HEK293 (cell line): Measurements from ENCODE around the gene FUT1.
A peak's percentile ranks its signal among the peaks of the same experiment; 100 is the strongest.

ENCODE experiments used
- BCL11A ChIP-seq: fragments of 450-650 bp; formaldehyde crosslinking; IDR thresholded peaks from 2 replicates; pipeline ENCODE4 v1.5.1; 2016; ENCODE audit warnings: low read depth, missing biosample characterization, missing genetic modification characterization
- GLIS1 ChIP-seq: fragments of 450-650 bp; formaldehyde crosslinking; IDR thresholded peaks from 2 replicates; pipeline ENCODE4 v1.5.1; 2016; ENCODE audit warnings: missing biosample characterization, missing genetic modification characterization
- KLF16 ChIP-seq: fragments of 450-650 bp; formaldehyde crosslinking; IDR thresholded peaks from 2 replicates; pipeline ENCODE4 v1.5.1; 2017; ENCODE audit warnings: missing biosample characterization, missing genetic modification characterization
- PRDM1 ChIP-seq: fragments of 450-650 bp; formaldehyde crosslinking; IDR thresholded peaks from 2 replicates; pipeline ENCODE4; 2016; ENCODE audit warnings: missing biosample characterization, missing genetic modification characterization
- SP2 ChIP-seq: fragments of 450-650 bp; formaldehyde crosslinking; IDR thresholded peaks from 2 replicates; pipeline ENCODE4 v1.5.1; 2016; ENCODE audit warnings: missing biosample characterization, missing genetic modification characterization
- SP3 ChIP-seq: fragments of 450-650 bp; formaldehyde crosslinking; IDR thresholded peaks from 2 replicates; pipeline ENCODE4 v1.5.1; 2016; ENCODE audit warnings: missing biosample characterization, missing genetic modification characterization
- ZBTB20 ChIP-seq: fragments of 450-650 bp; formaldehyde crosslinking; IDR thresholded peaks from 2 replicates; pipeline ENCODE4 v1.5.1; 2016; ENCODE audit warnings: missing biosample characterization, missing genetic modification characterization
- ZBTB21 ChIP-seq: fragments of 450-650 bp; formaldehyde crosslinking; IDR thresholded peaks from 2 replicates; pipeline ENCODE4 v1.5.1; 2017; ENCODE audit warnings: missing biosample characterization, missing genetic modification characterization
- ZBTB8A ChIP-seq: fragments of 450-650 bp; formaldehyde crosslinking; IDR thresholded peaks from 2 replicates; pipeline ENCODE4 v1.5.1; 2016; ENCODE audit warnings: missing biosample characterization, missing genetic modification characterization
- ZFP3 ChIP-seq: fragments of 450-650 bp; formaldehyde crosslinking; IDR thresholded peaks from 2 replicates; pipeline ENCODE4 v1.5.1; 2016; ENCODE audit warnings: low read depth, missing biosample characterization, missing genetic modification characterization
- ZNF10 ChIP-seq: fragments of 450-650 bp; formaldehyde crosslinking; IDR thresholded peaks from 2 replicates; pipeline ENCODE4 v1.5.1; 2017; ENCODE audit warnings: missing biosample characterization, missing genetic modification characterization
- ZNF121 ChIP-seq: fragments of 450-650 bp; formaldehyde crosslinking; IDR thresholded peaks from 2 replicates; pipeline ENCODE4 v1.5.1; 2016; ENCODE audit warnings: missing biosample characterization, missing genetic modification characterization
- ZNF132 ChIP-seq: fragments of 450-650 bp; formaldehyde crosslinking; IDR thresholded peaks from 2 replicates; pipeline ENCODE4 v1.5.1; 2017; ENCODE audit warnings: missing biosample characterization, missing genetic modification characterization, borderline replicate concordance
- ZNF133 ChIP-seq: fragments of 450-650 bp; formaldehyde crosslinking; IDR thresholded peaks from 2 replicates; pipeline ENCODE4 v1.5.1; 2016; ENCODE audit warnings: missing biosample characterization, missing genetic modification characterization
- ZNF169 ChIP-seq: fragments of 450-650 bp; formaldehyde crosslinking; IDR thresholded peaks from 2 replicates; pipeline ENCODE4 v1.5.1; 2016; ENCODE audit warnings: missing biosample characterization, missing genetic modification characterization
- ZNF174 ChIP-seq: fragments of 450-650 bp; formaldehyde crosslinking; IDR thresholded peaks from 2 replicates; pipeline ENCODE4 v1.5.0; 2017; ENCODE audit warnings: missing biosample characterization, mild to moderate bottlenecking, missing genetic modification characterization
- ZNF239 ChIP-seq: fragments of 450-650 bp; formaldehyde crosslinking; IDR thresholded peaks from 2 replicates; pipeline ENCODE4 v1.5.1; 2016; ENCODE audit warnings: missing biosample characterization, missing genetic modification characterization
- ZNF248 ChIP-seq: fragments of 450-650 bp; formaldehyde crosslinking; IDR thresholded peaks from 2 replicates; pipeline ENCODE4 v1.5.1; 2017; ENCODE audit warnings: missing biosample characterization, missing genetic modification characterization
- ZNF416 ChIP-seq: fragments of 450-650 bp; formaldehyde crosslinking; IDR thresholded peaks from 2 replicates; pipeline ENCODE4 v1.5.1; 2016; ENCODE audit warnings: missing biosample characterization, missing genetic modification characterization
- ZNF510 ChIP-seq: fragments of 450-650 bp; formaldehyde crosslinking; IDR thresholded peaks from 2 replicates; pipeline ENCODE4 v1.5.1; 2018; ENCODE audit warnings: mild to moderate bottlenecking, missing genetic modification characterization, missing biosample characterization; ENCODE audit not compliant: insufficient replicate concordance
- ZNF513 ChIP-seq: fragments of 450-650 bp; IDR thresholded peaks from 2 replicates; pipeline ENCODE4 v1.5.1; 2018; ENCODE audit warnings: missing biosample characterization, missing genetic modification characterization
- ZNF560 ChIP-seq: fragments of 450-650 bp; formaldehyde crosslinking; IDR thresholded peaks from 2 replicates; pipeline ENCODE4 v1.5.1; 2017; ENCODE audit warnings: missing biosample characterization, missing genetic modification characterization, borderline replicate concordance
- ZNF561 ChIP-seq: fragments of 450-650 bp; IDR thresholded peaks from 2 replicates; pipeline ENCODE4 v1.5.1; 2018; ENCODE audit warnings: missing biosample characterization, missing genetic modification characterization, borderline replicate concordance
- ZNF585B ChIP-seq: fragments of 450-650 bp; formaldehyde crosslinking; IDR thresholded peaks from 2 replicates; pipeline ENCODE4 v1.5.1; 2016; ENCODE audit warnings: missing biosample characterization, missing genetic modification characterization
- ZNF629 ChIP-seq: fragments of 450-650 bp; formaldehyde crosslinking; IDR thresholded peaks from 2 replicates; pipeline ENCODE4 v1.5.1; 2017; ENCODE audit warnings: missing biosample characterization, missing genetic modification characterization
- ZNF692 ChIP-seq: fragments of 450-650 bp; formaldehyde crosslinking; IDR thresholded peaks from 2 replicates; pipeline ENCODE4 v1.5.1; 2016; ENCODE audit warnings: missing biosample characterization, missing genetic modification characterization
- ZNF776 ChIP-seq: fragments of 450-650 bp; formaldehyde crosslinking; IDR thresholded peaks from 2 replicates; pipeline ENCODE4 v1.5.0; 2017; ENCODE audit warnings: missing biosample characterization, missing genetic modification characterization, borderline replicate concordance
- TF ChIP-seq, protein P1 (sequence below): fragments of 450-650 bp; formaldehyde crosslinking; IDR thresholded peaks from 2 replicates; pipeline ENCODE4 v1.5.1; 2016; ENCODE audit warnings: missing biosample characterization, missing genetic modification characterization
- TF ChIP-seq, protein P2 (sequence below): fragments of 450-650 bp; formaldehyde crosslinking; IDR thresholded peaks from 2 replicates; pipeline ENCODE4; 2016; ENCODE audit warnings: missing biosample characterization, missing genetic modification characterization
- TF ChIP-seq, protein P3 (sequence below): fragments of 450-650 bp; formaldehyde crosslinking; IDR thresholded peaks from 2 replicates; pipeline ENCODE4 v1.5.1; 2016; ENCODE audit warnings: missing biosample characterization, missing genetic modification characterization
- TF ChIP-seq, protein P4 (sequence below): fragments of 450-650 bp; formaldehyde crosslinking; IDR thresholded peaks from 2 replicates; pipeline ENCODE4 v1.5.1; 2017; ENCODE audit warnings: missing biosample characterization, mild to moderate bottlenecking, missing genetic modification characterization, moderate library complexity

Gene FUT1

DNA sequence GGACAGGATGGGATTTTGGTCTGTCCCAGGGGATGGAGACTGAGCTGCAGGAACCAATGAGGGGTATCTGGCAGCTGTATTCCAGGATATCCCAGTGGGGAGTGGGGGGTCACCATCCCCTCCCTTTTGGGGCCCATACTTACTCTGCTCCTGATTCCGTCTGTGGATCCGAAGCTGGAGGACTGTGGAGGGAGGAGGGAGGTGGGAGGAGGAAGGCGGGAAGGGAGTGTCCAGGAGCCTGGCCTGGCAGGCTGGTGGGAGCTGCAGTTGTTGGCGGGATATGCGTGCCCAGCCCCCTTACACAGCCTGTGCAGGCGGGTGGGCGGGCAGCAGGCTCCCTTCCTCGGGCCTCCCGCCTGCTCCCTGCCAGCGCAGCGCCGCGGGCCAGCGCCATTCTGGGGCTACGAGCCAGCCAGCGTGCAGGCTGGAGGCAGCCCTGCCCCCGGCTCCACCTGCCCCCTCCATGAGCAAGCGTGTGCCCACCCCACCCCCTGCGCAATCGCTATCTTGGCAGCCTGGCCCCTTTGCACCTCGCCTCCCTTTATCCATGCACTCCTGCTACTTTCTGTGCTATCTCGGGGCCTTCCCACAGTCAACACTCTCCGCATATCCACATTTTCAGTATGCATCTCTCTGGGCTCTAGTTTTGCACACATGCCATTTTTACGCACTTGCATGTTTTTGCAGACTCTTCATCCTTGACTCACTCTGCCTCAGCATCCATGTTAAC is 35.7 kb downstream of the FUT1 start (continued):
- TF ChIP-seq, protein P1, sequence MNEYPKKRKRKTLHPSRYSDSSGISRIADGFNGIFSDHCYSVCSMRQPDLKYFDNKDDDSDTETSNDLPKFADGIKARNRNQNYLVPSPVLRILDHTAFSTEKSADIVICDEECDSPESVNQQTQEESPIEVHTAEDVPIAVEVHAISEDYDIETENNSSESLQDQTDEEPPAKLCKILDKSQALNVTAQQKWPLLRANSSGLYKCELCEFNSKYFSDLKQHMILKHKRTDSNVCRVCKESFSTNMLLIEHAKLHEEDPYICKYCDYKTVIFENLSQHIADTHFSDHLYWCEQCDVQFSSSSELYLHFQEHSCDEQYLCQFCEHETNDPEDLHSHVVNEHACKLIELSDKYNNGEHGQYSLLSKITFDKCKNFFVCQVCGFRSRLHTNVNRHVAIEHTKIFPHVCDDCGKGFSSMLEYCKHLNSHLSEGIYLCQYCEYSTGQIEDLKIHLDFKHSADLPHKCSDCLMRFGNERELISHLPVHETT (tag by site-specific recombination), result no peak
- TF ChIP-seq ZNF121 (tag by site-specific recombination) (no peak), ZNF513 (tag by site-specific recombination) (0 out of 2 replicates have a peak, but pooled peaks have one; percentile 29), ZNF585B (tag by site-specific recombination) (no peak), ZNF776 (tag by site-specific recombination) (no peak), ZNF560 (no peak), SP2 (tag by site-specific recombination) (peak; percentile 91), ZNF416 (no peak), ZNF510 (tag by site-specific recombination) (no peak), ZBTB8A (tag by site-specific recombination) (peak; percentile 88), ZNF239 (tag by site-specific recombination) (no peak), SP3 (tag by site-specific recombination) (peak; percentile 90), ZNF174 (no peak), ZNF133 (no peak), ZNF10 (tag by site-specific recombination) (no peak), KLF16 (tag by site-specific recombination) (peak; percentile 91; the same call in 1 of the 2 replicates), ZNF692 (tag by site-specific recombination) (peak; percentile 68), GLIS1 (tag by site-specific recombination) (peak; percentile 75), ZNF132 (no peak), ZNF169 (tag by site-specific recombination) (no peak), ZBTB21 (no peak), ZFP3 (tag by site-specific recombination) (no peak), ZNF561 (tag by site-specific recombination) (peak; percentile 80; the same call in 1 of the 2 replicates), ZNF248 (tag by site-specific recombination) (no peak), ZBTB20 (tag by site-specific recombination) (peak; percentile 84), ZNF629 (tag by site-specific recombination) (no peak), PRDM1 (tag by site-specific recombination) (no peak), BCL11A (peak; percentile 6; the same call in 1 of the 2 replicates)
- TF ChIP-seq, protein P2, sequence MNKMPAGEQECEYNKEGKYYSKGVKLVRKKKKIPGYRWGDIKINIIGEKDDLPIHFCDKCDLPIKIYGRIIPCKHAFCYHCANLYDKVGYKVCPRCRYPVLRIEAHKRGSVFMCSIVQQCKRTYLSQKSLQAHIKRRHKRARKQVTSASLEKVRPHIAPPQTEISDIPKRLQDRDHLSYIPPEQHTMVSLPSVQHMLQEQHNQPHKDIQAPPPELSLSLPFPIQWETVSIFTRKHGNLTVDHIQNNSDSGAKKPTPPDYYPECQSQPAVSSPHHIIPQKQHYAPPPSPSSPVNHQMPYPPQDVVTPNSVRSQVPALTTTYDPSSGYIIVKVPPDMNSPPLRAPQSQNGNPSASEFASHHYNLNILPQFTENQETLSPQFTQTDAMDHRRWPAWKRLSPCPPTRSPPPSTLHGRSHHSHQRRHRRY (tag by site-specific recombination), result no peak
- TF ChIP-seq, protein P3, sequence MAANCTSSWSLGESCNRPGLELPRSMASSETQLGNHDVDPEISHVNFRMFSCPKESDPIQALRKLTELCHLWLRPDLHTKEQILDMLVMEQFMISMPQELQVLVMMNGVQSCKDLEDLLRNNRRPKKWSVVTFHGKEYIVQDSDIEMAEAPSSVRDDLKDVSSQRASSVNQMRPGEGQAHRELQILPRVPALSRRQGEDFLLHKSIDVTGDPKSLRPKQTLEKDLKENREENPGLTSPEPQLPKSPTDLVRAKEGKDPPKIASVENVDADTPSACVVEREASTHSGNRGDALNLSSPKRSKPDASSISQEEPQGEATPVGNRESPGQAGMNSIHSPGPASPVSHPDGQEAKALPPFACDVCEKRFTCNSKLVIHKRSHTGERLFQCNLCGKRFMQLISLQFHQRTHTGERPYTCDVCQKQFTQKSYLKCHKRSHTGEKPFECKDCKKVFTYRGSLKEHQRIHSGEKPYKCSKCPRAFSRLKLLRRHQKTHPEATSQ (tag by site-specific recombination), result no peak
- TF ChIP-seq, protein P4, sequence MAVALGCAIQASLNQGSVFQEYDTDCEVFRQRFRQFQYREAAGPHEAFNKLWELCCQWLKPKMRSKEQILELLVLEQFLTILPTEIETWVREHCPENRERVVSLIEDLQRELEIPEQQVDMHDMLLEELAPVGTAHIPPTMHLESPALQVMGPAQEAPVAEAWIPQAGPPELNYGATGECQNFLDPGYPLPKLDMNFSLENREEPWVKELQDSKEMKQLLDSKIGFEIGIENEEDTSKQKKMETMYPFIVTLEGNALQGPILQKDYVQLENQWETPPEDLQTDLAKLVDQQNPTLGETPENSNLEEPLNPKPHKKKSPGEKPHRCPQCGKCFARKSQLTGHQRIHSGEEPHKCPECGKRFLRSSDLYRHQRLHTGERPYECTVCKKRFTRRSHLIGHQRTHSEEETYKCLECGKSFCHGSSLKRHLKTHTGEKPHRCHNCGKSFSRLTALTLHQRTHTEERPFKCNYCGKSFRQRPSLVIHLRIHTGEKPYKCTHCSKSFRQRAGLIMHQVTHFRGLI (tag by site-specific recombination), result peak; percentile 59
